ENCODE results near the gene FZD10.

DNA sequence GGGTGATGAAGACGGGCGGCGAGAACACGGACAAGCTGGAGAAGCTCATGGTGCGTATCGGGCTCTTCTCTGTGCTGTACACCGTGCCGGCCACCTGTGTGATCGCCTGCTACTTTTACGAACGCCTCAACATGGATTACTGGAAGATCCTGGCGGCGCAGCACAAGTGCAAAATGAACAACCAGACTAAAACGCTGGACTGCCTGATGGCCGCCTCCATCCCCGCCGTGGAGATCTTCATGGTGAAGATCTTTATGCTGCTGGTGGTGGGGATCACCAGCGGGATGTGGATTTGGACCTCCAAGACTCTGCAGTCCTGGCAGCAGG is 1.9 kb downstream of the FZD10 start:
- TF ChIP-seq, protein P1, sequence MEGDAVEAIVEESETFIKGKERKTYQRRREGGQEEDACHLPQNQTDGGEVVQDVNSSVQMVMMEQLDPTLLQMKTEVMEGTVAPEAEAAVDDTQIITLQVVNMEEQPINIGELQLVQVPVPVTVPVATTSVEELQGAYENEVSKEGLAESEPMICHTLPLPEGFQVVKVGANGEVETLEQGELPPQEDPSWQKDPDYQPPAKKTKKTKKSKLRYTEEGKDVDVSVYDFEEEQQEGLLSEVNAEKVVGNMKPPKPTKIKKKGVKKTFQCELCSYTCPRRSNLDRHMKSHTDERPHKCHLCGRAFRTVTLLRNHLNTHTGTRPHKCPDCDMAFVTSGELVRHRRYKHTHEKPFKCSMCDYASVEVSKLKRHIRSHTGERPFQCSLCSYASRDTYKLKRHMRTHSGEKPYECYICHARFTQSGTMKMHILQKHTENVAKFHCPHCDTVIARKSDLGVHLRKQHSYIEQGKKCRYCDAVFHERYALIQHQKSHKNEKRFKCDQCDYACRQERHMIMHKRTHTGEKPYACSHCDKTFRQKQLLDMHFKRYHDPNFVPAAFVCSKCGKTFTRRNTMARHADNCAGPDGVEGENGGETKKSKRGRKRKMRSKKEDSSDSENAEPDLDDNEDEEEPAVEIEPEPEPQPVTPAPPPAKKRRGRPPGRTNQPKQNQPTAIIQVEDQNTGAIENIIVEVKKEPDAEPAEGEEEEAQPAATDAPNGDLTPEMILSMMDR (IDR thresholded peaks at IDR 0.05; ENCODE audit: low read length), result no peak
- TF ChIP-seq EZH2 (IDR thresholded peaks at IDR 0.05; ENCODE audit: borderline replicate concordance, low read length), result no peak

All from OCI-LY1 (cell line).